Naive thymus-derived CD4-positive, alpha-beta T cell (primary cell): ENCODE measurements around the gene CAMKMT. TPM values are rescaled to one million over a fixed set of nuclear protein-coding genes. Genes with fewer than 3 reads are reported as not detected.

Experiments used
- ATAC-seq: fragments of 150-1000 bp; cut with Tn5 transposase; 2 replicates; pipeline ENCODE4 v1.10.0; 2021; ENCODE audit warnings: mild to moderate bottlenecking, moderate library complexity
- CTCF ChIA-PET: fragments of 350-600 bp; sonication (Branson Sonifier 250); formaldehyde crosslinking; loops from one replicate; lab custom pipeline; 2021; ENCODE audit warnings: antibody characterized with exemption; lab: Charles Lee
- POLR2A ChIA-PET: fragments of 350-600 bp; sonication (Branson Sonifier 250); formaldehyde crosslinking; loops from one replicate; lab custom pipeline; 2021; ENCODE audit warnings: antibody characterized with exemption, inconsistent platforms; lab: Charles Lee
- DNase-seq, 9 donors: peaks; one replicate each; pipeline versions ENCODE4 v3.0.0 to v3.0.0-alpha.2; 2020 to 2022; ENCODE audit warnings: mixed read lengths in 1 of 9
- H3K27ac ChIP-seq: one replicate; pipeline ENCODE4 v1.7.0; 2013; ENCODE audit warnings: mild to moderate bottlenecking, low read depth, low read length, moderate library complexity
- H3K27me3 ChIP-seq, 2 donors: one replicate each; pipeline ENCODE4 v1.7.0; 2013; ENCODE audit warnings: low read length in 2 of 2, mild to moderate bottlenecking in 2 of 2, moderate library complexity in 2 of 2; ENCODE audit not compliant: control insufficient read depth in 2 of 2, insufficient read depth in 2 of 2
- H3K36me3 ChIP-seq, 3 experiments: 1 replicate in 2 of 3; 2 replicates in 1 of 3; pipeline ENCODE4 v1.7.0; 2013; ENCODE audit warnings: low read length in 3 of 3, mild to moderate bottlenecking in 3 of 3, moderate library complexity in 1 of 3; ENCODE audit not compliant: insufficient read depth in 3 of 3, control insufficient read depth in 2 of 3
- H3K4me1 ChIP-seq, 2 donors: one replicate each; pipeline ENCODE4 v1.7.0; 2013; ENCODE audit warnings: low read length in 2 of 2, mild to moderate bottlenecking in 2 of 2, moderate library complexity in 1 of 2; ENCODE audit not compliant: control insufficient read depth in 2 of 2, insufficient read depth in 2 of 2
- H3K4me3 ChIP-seq: 2 replicates; pipeline ENCODE4 v1.7.0; 2013; ENCODE audit warnings: mild to moderate bottlenecking, low read length
- H3K9me3 ChIP-seq, 3 experiments: 1 replicate in 2 of 3; 2 replicates in 1 of 3; pipeline ENCODE4 v1.7.0; 2013; ENCODE audit warnings: low read length in 3 of 3; ENCODE audit not compliant: control insufficient read depth in 2 of 3
- H3K27ac Mint-ChIP-seq, 9 donors: one replicate each; pipeline ENCODE4 v1.8.0; 2020 to 2022; ENCODE audit warnings: mixed read lengths in 9 of 9, mild to moderate bottlenecking in 8 of 9, moderate library complexity in 5 of 9, inconsistent platforms in 2 of 9
- H3K27me3 Mint-ChIP-seq, 5 donors: one replicate each; pipeline ENCODE4 v1.8.0; 2021 to 2022; ENCODE audit warnings: mixed read lengths in 5 of 5, mild to moderate bottlenecking in 1 of 5
- H3K36me3 Mint-ChIP-seq, 5 donors: one replicate each; pipeline ENCODE4 v1.8.0; 2020 to 2022; ENCODE audit warnings: mixed read lengths in 5 of 5, mild to moderate bottlenecking in 3 of 5, inconsistent platforms in 1 of 5
- H3K4me1 Mint-ChIP-seq, 7 donors: one replicate each; pipeline ENCODE4 v1.8.0; 2020 to 2022; ENCODE audit warnings: mixed read lengths in 7 of 7, mild to moderate bottlenecking in 3 of 7, inconsistent platforms in 1 of 7
- H3K4me3 Mint-ChIP-seq, 10 donors: one replicate each; pipeline ENCODE4 v1.8.0; 2020 to 2022; ENCODE audit warnings: mild to moderate bottlenecking in 10 of 10, mixed read lengths in 10 of 10, moderate library complexity in 6 of 10, inconsistent platforms in 2 of 10
- H3K9me3 Mint-ChIP-seq, 11 donors: one replicate each; pipeline ENCODE4 v1.8.0; 2020 to 2022; ENCODE audit warnings: mixed read lengths in 11 of 11, mild to moderate bottlenecking in 4 of 11, inconsistent platforms in 1 of 11, moderate library complexity in 1 of 11
- intact Hi-C, 2 donors: fragments of 100-400 bp; cut with micrococcal nuclease; formaldehyde crosslinking; loops; one replicate each; pipeline ENCODE4 v1.15.1; 2023
- polyA plus RNA-seq, 2 donors: library from polyadenylated mRNA; unstranded; fragments of 300-500 nt; fragmentation: Illumina TruSeq; gene quantifications; one replicate each; pipeline ENCODE4 v1.2.3, GENCODE V29; 2021
- total RNA-seq, 6 experiments: library from RNA in 5 of 6; stranded (reverse) in 5 of 6; gene quantifications; 1 replicate in 5 of 6; 2 replicates in 1 of 6; pipeline ENCODE4 v1.2.3 and lab custom pipeline; 2021 to 2026

The CAMKMT gene
- total and polyA plus RNA-seq, 7 experiments from 2014 or later = 11.1 to 20.8 (median 17.7) TPM

GRCh38 chr2:44789971-44790721, 428.4 kb downstream of the CAMKMT start:
- no peaks in the 10 kb centered on the region for H3K27me3 ChIP-seq
- no peaks in the 10 kb centered on the region for H3K4me1 Mint-ChIP-seq
- H3K9me3 Mint-ChIP-seq = peaks cover 0 to 43% (median 14%) of the 10 kb centered on the region in 11 donors
- POLR2A ChIA-PET = no interaction called here
- peaks cover 6 to 46% (median 31%) of the 10 kb centered on the region in 5 donors for H3K27me3 Mint-ChIP-seq
- H3K27ac Mint-ChIP-seq = no peak overlapping the region
- no peak overlapping the region for H3K27ac ChIP-seq
- H3K9me3 ChIP-seq = no peaks in the 10 kb centered on the region
- no peaks in the 10 kb centered on the region for H3K4me1 ChIP-seq
- H3K4me3 Mint-ChIP-seq = no peak overlapping the region
- H3K36me3 ChIP-seq = no peaks in the 10 kb centered on the region
- peaks cover 0 to 17% (median 8%) of the 10 kb centered on the region in 5 donors for H3K36me3 Mint-ChIP-seq
- CTCF ChIA-PET = no interaction called here
- ATAC-seq (no peak), DNase-seq (no peak)
- no peak overlapping the region for H3K4me3 ChIP-seq
- intact Hi-C loops = no loop called here

GRCh38 chr2:44793322-44793870, 431.6 kb downstream of the CAMKMT start:
- H3K27me3 ChIP-seq = no peaks in the 10 kb centered on the region
- Mint-ChIP-seq H3K27ac (no peak overlapping the region), H3K36me3 (peaks cover 0 to 12% (median 5%) of the 10 kb centered on the region in 5 donors), H3K9me3 (peaks cover 0 to 40% (median 10%) of the 10 kb centered on the region in 11 donors), H3K27me3 (peaks cover 19 to 65% (median 48%) of the 10 kb centered on the region in 5 donors), H3K4me3 (no peak overlapping the region), H3K4me1 (no peaks in the 10 kb centered on the region)
- no peak for ATAC-seq
- intact Hi-C loops = no loop called here
- H3K4me3 ChIP-seq = no peak overlapping the region
- ChIA-PET POLR2A (no interaction called here), CTCF (no interaction called here)
- no peaks in the 10 kb centered on the region for H3K9me3 ChIP-seq
- H3K36me3 ChIP-seq = no peaks in the 10 kb centered on the region
- DNase-seq = no peak
- H3K4me1 ChIP-seq = no peaks in the 10 kb centered on the region
- H3K27ac ChIP-seq = no peak overlapping the region

GRCh38 chr2:44796771-44797170, 435.0 kb downstream of the CAMKMT start:
- Histone ChIP-seq H3K4me1 (peaks cover 0 to 7% of the 10 kb centered on the region in 2 donors), H3K27me3 (peaks cover 0 to 10% of the 10 kb centered on the region in 2 donors), H3K4me3 (no peak overlapping the region), H3K9me3 (no peaks in the 10 kb centered on the region), H3K27ac (no peak overlapping the region), H3K36me3 (no peaks in the 10 kb centered on the region)
- no peak overlapping the region for H3K27ac Mint-ChIP-seq
- POLR2A ChIA-PET = no interaction called here
- DNase-seq (no peak), ATAC-seq (no peak)
- H3K36me3 Mint-ChIP-seq = peaks cover 0 to 9% (median 0%) of the 10 kb centered on the region in 5 donors
- H3K9me3 Mint-ChIP-seq = peaks cover 0 to 30% (median 7%) of the 10 kb centered on the region in 11 donors
- CTCF ChIA-PET = no interaction called here
- intact Hi-C loops = no loop called here
- H3K27me3 Mint-ChIP-seq = peaks cover 48 to 80% (median 67%) of the 10 kb centered on the region in 5 donors
- no peak overlapping the region for H3K4me3 Mint-ChIP-seq
- H3K4me1 Mint-ChIP-seq = peaks cover 0 to 16% (median 10%) of the 10 kb centered on the region in 7 donors

- Histone ChIP-seq H3K9me3 (no peaks in the 10 kb centered on the region), H3K27me3 (peaks cover 0 to 20% of the 10 kb centered on the region in 2 donors), H3K4me1 (peaks cover 0 to 7% of the 10 kb centered on the region in 2 donors), H3K36me3 (no peaks in the 10 kb centered on the region), H3K4me3 (no peak overlapping the region), H3K27ac (no peak overlapping the region)
- Mint-ChIP-seq H3K27me3 (peaks cover 52 to 76% (median 60%) of the 10 kb centered on the region in 5 donors), H3K9me3 (peaks cover 0 to 17% (median 7%) of the 10 kb centered on the region in 11 donors), H3K27ac (no peak overlapping the region), H3K4me3 (no peak overlapping the region), H3K4me1 (peaks cover 0 to 21% (median 14%) of the 10 kb centered on the region in 7 donors), H3K36me3 (peaks cover 0 to 3% (median 0%) of the 10 kb centered on the region in 5 donors)
- DNase-seq (no peak), ATAC-seq (no peak)
- CTCF ChIA-PET = no interaction called here
- POLR2A ChIA-PET = no interaction called here
- intact Hi-C loops = no loop called here
Observed at GRCh38 chr2:44798139-44798659, 436.5 kb downstream of the CAMKMT start.

- intact Hi-C loops = no loop called here
Observed at GRCh38 chr2:44799105-44799504, 437.4 kb downstream of the CAMKMT start.

GRCh38 chr2:44799754-44800153, 438.0 kb downstream of the CAMKMT start:
- H3K27me3 ChIP-seq = peaks cover 4 to 23% of the 10 kb centered on the region in 2 donors
- H3K27me3 Mint-ChIP-seq = peaks cover 61 to 81% (median 70%) of the 10 kb centered on the region in 5 donors
- DNase-seq (no peak), ATAC-seq (no peak)
- ChIA-PET CTCF (no interaction called here), POLR2A (no interaction called here)
- H3K27ac Mint-ChIP-seq = no peak overlapping the region
- no peaks in the 10 kb centered on the region for H3K36me3 ChIP-seq
- H3K9me3 ChIP-seq = no peaks in the 10 kb centered on the region
- H3K4me3 Mint-ChIP-seq = no peak overlapping the region
- H3K27ac ChIP-seq = no peak overlapping the region
- H3K9me3 Mint-ChIP-seq = peaks cover 0 to 8% (median 2%) of the 10 kb centered on the region in 11 donors
- H3K4me1 ChIP-seq = peaks cover 0 to 7% of the 10 kb centered on the region in 2 donors
- intact Hi-C loops = loop anchor here in 1 of 2 donors (5.0 to 10.0 kb wide), 3 partner anchors 143 to 325 kb away; partner anchors contain the start of genes SIX2 and SIX3
- H3K36me3 Mint-ChIP-seq = no peaks in the 10 kb centered on the region
- H3K4me1 Mint-ChIP-seq = peaks cover 0 to 21% (median 18%) of the 10 kb centered on the region in 7 donors
- no peak overlapping the region for H3K4me3 ChIP-seq

More at GRCh38 chr2:44799105-44799504, 437.4 kb downstream of the CAMKMT start:
- no peaks in the 10 kb centered on the region for H3K9me3 ChIP-seq
- H3K36me3 Mint-ChIP-seq = no peaks in the 10 kb centered on the region
- H3K4me3 Mint-ChIP-seq = no peak overlapping the region
- peaks cover 0 to 21% (median 17%) of the 10 kb centered on the region in 7 donors for H3K4me1 Mint-ChIP-seq
- H3K36me3 ChIP-seq = no peaks in the 10 kb centered on the region
- CTCF ChIA-PET = no interaction called here
- no peak overlapping the region for H3K27ac ChIP-seq
- DNase-seq (no peak), ATAC-seq (no peak)
- H3K27me3 ChIP-seq = peaks cover 0 to 23% of the 10 kb centered on the region in 2 donors
- H3K4me1 ChIP-seq = peaks cover 0 to 7% of the 10 kb centered on the region in 2 donors
- no peak overlapping the region for H3K4me3 ChIP-seq
- H3K9me3 Mint-ChIP-seq = peaks cover 0 to 9% (median 3%) of the 10 kb centered on the region in 11 donors
- peaks cover 55 to 76% (median 64%) of the 10 kb centered on the region in 5 donors for H3K27me3 Mint-ChIP-seq
- H3K27ac Mint-ChIP-seq = no peak overlapping the region
- POLR2A ChIA-PET = no interaction called here
